Epidermal melanocyte (primary cell): ENCODE data around the gene KRT5.

Experiments used
- DNase-seq: peaks from one replicate; pipeline ENCODE4 v3.0.0; 2011; ENCODE audit warnings: low spot score; ENCODE audit not compliant: insufficient read length

Gene KRT5

DNA sequence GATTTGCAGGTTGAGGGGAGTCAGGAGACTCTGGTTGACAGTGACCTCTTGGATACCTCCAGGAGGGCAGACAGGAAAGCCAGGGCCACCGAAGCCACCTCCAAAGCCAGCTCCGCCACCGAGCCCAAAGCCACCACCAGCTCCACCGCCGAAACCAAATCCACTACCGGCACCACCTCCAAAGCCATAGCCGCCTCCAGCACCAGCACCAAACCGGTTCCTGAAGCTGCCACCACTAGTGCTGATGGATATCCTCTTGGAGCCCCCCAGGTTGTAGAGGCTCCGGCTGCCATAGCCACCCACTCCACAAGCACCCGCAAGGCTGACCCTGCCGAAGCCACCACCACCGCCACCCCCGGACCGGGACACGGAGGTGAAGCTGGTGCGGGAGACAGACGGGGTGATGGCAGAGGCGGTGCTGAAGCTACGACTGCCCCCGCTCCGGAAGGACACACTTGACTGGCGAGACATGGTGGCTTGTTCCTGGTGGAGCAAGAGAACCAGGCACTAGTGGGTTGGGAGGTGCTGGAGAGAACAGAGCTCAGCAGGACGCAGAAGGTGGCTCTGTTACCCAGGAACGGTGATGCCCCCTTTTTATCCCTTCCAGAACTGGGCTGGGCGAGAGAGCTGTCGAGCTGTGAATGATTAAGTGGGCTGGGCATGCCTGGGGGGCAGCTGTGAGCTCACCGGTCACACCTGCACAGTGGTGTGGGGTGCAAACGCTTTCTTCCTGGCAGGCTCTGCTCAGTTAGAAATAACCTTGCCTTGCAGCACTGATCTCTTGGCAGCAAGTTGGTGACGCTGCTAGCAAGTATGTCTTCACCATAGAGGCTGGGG is at the start of gene KRT5:
Gene KRT5, minus strand, starts transcription at position 569 of the 837 bp plus-strand sequence. Its CDS starts 98 bp downstream, at position 471.
- DNase-seq = no peak

DNA sequence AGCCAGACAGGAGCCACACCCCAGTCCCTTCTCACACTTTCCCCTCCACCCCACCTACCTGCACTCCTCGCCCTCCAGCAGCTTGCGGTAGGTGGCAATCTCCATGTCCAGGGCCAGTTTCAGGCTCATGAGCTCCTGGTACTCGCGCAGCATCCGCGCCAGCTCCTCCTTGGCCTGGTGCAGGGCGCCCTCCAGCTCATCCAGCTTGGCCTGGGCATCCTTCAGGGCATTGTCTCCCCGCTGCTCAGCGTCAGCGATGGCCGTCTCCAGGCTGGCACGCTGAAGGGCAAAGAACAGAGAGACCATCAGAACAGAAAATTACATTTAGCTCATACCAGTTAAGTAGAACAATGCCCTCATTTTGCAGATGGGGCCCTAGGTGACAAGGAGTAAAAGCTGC is 47.9 kb upstream of the KRT5 start:
- DNase-seq = no peak

DNA sequence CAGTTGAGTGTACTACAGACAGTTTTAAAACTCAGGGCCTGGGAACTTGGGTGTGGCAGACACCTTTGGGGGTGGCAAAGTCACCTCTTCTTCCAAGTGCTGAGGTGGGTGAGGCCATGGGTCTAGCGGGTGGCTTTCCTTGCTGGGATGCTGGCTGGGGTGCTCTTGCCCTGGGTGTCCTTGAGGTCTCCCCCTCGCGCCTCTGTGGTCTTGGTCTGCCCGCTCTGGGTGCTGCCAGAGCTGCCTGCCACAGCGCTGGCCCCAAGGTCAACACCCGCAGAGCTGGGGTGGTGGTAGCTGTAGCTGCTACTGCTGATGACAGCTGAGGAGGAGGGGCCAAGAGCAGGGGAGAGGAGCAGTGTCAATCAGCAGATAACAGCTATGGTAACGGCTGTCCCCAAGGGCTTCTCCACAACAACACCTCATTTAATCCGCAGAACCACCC is 46.7 kb upstream of the KRT5 start:
- no peak for DNase-seq

DNA sequence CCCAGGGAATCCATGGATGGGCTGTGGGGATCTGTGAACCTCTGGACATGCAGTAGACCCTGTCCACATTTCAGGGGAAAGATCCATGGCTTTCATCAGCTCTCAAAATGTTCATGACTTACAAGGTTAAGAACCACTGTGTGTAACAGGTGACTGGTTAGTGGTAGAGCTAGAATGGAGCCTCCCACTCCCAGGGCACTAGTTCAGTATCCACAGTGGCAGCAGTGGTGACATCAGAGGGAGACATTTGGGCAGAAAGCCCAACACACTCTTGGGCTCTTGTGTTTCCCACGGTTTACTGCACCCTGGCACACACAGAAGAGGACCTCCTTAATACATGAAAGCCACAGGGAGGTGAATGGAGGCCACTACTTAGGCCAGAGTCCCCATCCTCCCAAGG is 44.4 kb upstream of the KRT5 start:
- no peak for DNase-seq

DNA sequence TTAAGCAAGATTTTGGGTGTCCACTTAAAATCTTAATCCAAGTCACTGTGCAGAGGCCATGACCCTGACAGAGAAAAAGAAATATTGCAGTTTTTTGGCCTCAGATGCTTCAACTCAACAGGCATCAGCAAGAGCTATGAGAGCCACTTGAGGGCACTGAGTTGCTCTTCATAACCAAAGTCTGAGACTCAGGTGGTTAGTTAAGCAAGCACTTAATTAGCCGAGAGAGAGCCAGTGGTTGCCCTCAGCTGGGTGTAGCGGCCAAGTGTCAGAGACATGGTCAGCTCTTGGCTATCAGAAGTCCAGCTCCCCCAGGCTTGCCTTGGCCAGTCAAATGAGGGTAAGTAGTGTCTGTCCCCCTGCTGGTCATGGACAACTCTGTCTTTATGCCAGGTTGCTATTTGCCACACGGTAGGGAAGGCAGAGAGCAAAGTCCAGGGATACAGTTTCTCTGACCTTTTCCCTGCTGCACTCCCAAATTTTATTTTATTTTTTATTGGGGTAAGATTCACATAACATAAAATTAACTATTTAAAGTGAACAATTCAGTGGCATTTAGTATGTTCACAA is 41.8 kb upstream of the KRT5 start:
- no peak for DNase-seq

DNA sequence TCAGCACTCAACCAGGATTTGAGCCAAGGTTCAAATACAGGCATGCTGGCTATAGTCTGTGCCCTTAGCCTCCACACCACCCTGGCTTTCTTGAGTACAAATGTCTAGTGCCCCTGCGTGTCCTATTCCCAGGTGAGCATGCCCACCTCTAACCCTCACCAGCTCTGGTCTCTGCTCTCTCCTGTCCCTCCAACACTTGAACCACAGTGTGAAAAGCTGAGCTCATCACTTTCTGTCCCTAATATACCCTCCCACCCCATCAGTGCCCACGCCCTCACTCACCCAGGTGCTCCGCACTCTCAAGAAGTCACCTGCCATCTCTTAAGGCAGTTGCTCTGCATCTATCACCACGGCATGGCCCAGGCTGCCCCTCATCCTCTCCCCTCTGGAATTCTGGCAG is 39.8 kb upstream of the KRT5 start:
- DNase-seq = no peak

DNA sequence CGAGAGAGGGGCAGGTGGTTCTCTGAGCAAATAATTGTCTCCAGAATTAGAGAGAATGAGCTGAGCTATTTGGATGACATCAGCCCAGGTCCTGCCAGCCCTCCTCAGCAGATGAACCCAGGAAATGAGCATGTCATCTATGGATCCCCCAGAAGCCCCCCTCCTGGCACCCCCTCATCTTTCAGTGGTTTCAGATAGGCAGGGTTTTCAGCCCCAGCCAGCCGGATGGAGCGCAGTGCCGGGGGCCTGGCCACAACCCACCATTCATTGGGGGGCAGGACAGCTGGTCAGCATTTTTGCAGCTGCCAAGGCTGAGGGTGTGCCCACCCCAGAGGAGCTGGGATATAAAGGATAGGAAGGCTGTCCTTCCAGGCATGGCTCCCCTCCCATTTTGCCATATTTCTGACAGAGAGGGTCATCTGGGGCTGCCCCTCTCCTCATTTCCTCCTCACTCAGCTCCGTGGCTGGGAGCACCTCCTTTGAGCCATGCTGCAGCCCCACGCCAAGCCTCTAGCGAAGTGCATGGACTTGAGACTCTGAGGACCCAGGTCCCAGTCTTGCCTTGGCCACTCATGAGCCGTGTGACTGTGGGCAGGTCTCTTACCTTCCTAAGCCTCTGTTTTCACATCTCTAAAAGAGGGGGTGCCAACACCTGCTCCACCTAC is 38.7 kb upstream of the KRT5 start:
- DNase-seq = no peak

DNA sequence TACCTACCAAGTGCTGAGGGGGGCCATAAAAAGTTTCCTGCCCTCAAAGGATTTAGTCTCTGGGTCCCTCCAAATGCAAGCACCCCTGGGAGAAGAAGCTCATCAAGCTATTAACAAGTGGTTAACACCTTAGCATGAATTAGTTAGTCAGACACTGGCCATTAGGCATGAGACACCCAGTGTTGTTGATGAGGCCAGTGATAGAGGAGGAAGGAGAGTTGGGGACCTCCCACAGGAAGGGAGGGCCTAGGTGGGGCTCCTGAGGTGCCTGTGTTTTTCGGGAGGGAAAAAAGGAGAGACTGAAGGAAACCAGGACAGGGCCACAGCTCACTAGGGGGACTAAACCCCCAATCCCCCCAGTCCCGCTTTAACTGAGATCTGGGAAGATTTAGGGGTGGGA is 37.3 kb upstream of the KRT5 start:
- DNase-seq = no peak

DNA sequence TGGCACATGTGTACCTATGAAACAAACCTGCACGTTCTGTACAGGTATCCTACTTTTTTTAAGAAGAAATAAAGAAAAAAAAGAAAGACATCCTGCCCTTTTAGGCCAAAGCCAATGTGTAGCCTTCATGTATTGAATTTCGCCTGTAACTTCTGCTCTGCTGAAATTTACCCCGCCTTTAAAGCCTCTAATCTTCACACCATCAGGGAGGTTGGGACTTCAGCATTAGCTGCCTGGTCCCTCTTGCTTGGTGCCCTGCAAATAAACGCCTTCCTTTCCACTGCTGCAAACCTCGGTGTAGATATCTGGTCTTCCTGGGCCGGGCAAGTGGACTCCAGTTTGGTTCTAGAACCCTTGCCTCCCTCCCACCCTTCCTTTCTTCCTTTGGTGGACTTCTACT is 35.4 kb upstream of the KRT5 start:
- DNase-seq = no peak

DNA sequence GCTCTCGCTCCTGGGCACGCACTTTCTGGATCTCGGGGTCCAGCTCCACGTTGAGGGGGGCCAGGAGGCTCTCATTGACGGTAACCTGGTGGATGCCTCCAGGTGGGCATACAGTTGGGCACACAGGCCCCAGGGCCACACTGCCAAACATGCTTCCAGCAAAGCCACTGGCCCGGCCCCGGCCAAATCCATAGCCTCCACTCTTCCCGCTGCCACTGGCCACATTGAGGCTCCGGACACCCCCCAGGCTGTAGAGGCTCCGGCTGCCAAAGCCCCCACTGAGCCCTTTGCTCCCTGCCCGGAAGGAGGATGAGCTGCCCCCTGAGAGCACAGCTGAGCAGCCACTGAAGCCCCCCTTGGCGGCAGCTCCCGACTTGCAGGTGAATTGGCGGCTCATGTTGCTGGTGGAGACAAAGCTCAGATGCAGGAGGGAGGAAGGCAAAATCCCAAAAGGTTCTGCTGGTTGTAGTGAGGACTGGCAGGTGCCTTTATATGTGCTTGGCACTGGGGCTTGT is 32.5 kb upstream of the KRT5 start, which contains the start of gene KRT71:
Gene KRT71, minus strand, starts transcription at position 465 of the 515 bp plus-strand sequence. Its CDS starts 68 bp downstream, at position 397.
- no peak for DNase-seq

DNA sequence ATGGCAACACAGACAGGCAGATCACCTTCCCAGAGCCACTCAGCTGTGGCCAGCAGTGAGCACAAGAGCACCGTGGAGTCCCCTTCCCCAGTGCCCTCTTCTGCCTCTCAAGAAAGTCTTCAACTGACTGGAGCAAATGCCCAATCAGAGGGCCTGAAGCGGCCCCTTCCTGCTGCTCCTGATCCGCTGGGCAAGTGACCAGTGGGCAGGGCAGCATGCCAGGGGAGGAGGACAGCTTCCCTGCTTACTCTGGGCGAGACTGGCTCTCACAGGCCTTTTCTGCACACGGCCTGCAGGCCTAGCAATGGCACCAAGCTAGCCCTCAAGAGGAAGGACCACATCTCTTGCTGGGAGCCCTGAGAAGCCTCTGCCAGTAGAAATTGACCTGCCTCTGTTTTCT is 31.9 kb upstream of the KRT5 start:
- DNase-seq = no peak

DNA sequence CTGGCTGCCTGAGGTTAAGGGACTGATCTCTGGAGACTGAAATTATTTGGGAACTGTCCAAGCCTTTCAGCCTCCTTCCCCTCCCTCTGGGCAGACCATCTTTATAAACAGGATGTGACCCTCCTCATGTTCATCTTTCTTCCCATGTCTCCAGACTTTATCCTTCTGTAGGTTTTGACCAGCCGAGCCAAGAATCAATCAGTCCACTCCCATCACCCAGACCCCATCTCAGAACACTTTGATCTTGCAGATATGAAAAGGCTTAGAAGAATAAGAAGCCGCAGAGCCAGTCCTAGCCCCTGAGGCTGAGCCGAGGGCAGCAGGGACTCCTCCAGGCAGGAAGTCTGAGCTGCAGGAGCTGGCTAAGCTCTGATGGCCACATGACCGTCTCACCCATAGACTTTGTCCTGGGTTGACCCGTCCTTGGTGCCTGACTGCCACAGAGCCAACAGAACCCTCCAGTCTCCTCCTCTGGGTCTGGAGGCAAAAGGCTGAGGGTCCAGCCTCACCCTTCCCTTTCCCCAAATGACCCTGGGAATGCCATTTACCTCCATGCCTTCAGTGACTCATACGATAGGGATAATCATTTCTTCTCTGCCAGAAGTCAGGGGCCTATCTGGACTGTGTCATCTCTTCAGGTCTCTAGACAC is 31.1 kb upstream of the KRT5 start:
- no peak for DNase-seq

DNA sequence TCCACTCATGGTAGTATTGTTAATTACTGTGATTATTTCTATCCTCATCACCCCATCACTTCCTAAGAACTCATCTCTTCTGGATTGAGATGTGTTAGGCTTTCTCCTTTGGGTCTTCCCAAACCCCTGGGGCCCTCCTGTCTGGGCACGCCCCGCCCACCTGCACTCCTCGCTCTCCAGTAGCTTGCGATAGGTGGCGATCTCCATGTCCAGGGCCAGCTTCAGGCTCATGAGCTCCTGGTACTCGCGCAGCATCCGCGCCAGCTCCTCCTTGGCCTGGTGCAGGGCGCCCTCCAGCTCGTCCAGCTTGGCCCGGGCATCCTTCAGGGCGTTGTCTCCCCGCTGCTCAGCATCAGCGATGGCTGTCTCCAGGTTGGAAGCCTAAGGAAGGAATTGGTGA is 25.9 kb upstream of the KRT5 start:
- DNase-seq = no peak

DNA sequence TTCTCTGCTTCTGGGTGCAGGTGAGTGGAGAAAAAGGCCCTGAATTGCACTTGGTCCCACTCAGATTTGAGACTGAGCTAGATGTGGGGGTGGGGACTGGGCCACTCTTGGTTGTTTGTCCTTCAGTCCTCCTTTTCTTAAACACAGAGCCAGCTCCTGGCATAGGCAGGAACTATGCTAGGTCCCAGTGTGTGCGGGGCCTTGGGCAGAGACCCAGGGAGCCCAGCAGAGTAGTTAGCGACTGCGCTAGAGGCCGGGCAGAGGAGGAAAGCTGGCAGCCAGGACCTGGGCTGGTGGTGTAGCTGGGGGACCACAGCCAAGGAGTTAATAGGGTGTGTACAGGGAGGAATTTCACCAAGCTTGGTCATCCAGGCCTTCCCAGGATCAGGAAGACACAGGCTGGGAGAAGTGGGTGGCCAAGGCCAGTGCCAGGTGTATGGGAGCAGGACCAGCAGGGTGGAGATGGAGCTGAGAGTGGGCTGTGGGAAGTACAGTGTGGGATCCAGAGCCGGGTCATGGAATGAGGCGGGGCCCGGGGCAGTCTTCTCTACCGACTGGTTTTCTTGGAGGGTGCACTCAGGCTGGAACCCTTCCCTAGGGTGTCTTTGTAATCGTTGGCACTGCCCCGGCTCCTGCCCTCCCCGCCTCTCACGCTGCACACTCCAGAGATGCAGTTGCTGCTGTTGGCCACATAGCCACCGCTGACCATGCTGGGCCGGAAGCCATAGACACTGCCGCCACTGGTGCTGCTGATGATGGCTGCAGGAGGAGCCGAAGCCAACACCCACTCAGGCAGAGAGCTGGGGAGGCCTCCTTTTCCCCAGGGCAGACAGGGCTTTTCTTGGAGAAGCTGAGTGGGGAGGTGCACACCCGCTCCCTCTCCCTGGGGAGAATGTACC is 24.0 kb upstream of the KRT5 start:
- DNase-seq = no peak

DNA sequence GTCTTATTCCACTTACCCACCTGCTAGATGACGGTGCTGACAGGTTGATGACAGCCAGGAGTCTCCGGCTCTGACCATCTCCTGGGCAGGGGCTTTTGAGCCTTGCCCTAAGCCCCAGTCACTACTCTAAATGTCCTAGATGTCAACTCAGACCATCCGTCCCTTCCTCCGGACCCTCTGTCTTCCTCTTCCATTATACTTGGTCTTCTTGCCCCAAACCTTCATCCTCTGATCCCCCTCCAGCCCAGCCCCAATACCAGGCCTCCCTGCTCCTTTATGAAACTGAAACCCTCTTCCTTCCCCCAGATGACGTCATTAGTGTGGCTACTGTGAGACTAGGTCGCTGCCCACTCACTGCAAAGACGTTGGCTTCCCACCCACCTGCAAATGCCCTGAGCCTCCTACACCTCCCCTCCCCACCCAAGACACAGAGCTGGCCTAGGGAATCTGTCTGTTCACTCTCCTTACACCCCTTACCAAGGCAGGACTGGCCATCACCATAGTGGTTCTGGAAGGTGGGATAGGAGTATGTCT is 22.7 kb upstream of the KRT5 start:
- no peak for DNase-seq

DNA sequence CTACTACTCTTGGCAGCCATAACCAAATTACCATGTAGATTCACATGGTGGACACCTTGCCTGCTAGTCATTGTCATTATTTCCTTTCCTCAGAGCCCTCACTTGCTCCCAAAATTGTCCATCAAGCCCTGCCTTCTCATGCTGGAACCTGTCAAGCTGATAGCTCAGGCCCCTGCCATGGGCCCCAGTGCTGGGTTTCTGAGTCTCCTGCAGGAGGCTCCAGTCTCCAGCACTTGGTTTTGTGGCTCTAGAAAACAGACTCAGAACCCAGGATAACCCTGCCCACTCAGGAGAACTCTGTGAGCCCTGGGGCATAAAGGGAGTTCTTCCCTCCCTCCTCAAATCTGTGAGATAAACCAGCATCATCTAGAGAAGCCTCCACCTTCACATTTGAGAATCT is 22.0 kb upstream of the KRT5 start:
- DNase-seq = no peak

DNA sequence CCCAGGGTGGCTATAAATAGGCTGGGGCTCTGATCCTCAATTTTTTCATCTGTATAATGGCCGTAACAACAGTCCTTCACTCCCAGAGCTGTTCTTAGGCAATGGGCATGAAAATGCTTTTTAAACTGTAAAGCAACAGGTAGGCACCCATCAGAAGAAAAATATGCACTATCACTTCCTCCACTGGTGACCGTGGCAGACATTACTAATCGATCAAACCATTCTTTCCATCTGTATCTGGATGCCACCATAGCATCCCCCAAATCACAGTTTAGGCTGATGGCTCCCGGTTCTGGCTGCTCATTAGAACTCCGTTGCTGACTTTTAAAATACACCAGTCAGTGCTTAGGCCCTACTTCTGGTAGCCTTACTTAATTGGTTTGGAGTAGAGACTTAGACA is 21.5 kb upstream of the KRT5 start:
- no peak for DNase-seq

DNA sequence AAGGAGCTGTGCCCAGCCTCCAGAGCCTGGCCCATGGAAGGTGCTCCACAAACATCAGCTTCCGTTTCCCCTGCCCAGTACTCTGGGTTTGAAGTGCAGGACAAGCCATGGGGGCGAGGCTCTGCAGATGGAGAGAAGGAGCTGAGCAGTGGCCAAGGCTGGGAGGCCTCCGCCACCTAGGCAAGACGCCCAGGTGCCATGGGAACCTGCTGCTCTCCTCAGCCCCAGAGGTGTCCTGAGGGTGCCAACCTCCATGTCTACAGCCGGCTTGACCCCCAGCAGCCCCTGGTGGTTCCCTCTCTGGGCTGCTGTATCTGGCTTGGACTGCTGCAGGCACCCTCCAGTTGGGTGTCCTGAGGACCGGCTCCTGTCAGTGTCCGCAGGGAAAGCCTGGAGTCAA is 20.3 kb upstream of the KRT5 start:
- DNase-seq = no peak

DNA sequence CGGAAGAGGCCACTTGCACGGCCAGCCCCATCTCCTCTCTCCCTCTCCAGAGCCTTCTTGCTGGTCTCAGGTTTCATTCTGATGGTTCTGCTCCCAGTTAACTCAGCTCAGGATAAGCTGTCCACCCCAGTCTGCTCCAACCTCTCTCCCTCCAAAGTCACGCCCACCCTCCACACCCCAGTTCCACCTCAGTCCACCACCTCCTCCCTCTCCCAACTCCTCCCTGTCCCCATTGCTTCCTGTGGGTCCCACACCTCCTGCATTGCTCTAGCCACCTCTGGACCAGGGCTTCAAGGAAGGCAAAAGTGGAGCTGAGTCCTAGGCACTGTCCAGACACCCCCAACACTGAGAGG is 19.6 kb upstream of the KRT5 start:
- DNase-seq = no peak

DNA sequence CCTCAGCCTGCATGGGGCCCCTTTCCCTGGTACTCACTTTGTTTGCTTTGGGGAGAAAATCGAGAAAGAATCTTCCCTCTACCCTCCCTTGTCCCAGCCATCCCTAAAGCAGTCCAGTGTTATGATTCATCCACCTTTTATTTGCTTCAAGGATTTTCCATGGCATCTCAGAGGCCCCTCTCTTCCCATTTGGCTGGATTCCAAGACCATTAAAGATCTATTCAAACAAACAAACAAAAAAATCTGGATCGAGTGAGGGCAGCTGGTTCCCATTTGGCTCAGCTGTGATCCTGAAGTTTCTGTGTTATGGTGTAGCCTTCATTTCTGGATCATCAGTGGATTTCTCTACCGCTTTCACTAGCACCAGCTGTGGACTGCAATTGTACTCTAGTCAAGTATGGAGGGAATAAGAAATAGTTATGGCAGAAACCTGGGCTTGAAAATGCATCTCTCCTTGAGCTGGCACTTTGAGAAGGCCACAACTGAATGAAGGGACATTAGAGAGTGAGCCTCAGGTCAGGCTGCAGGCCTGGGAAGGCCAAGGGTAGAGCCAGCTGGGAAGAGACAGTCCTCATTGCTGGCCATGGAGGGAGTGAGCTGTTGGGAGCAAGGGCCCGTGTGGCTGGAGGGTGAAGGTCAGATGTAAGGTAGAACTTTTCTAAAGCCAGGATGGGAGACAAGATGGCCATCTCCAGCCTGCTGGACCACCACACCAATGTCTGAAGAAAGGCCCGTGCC is 19.1 kb upstream of the KRT5 start:
- peak; percentile 59 for DNase-seq
